ENCODE measurements around the gene GOLM1.

DNA sequence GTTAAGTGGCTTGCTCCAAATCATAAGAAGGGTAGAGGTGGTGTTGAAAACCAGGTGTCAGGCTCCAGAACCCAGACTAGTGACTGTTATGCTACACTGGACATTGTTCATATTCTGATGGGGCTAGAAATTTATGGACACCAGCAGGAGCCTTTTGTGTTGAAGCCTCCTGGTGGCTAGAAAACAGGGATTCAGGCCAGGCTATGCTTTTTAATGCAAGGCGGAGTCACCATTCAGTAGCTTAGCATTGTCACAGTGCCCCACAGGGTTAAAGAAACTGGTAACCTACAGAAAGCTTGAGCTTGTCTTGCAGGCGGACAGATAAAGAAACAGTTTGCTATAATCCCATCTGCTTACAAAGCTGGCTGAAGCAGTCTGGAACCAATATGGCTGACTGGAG lies 23.0 kb upstream of the GOLM1 start:
- TF ChIP-seq TCF7L2 (IDR thresholded peaks at IDR 0.05; ENCODE audit: low read depth, low read length) (no peak), POLR2AphosphoS5 (IDR thresholded peaks at IDR 0.05; ENCODE audit: low read depth, low read length) (no peak), SIN3A (IDR thresholded peaks at IDR 0.05; ENCODE audit: borderline replicate concordance, insufficient read depth, low read depth, low read length) (no peak)
- TF ChIP-seq, protein P1, sequence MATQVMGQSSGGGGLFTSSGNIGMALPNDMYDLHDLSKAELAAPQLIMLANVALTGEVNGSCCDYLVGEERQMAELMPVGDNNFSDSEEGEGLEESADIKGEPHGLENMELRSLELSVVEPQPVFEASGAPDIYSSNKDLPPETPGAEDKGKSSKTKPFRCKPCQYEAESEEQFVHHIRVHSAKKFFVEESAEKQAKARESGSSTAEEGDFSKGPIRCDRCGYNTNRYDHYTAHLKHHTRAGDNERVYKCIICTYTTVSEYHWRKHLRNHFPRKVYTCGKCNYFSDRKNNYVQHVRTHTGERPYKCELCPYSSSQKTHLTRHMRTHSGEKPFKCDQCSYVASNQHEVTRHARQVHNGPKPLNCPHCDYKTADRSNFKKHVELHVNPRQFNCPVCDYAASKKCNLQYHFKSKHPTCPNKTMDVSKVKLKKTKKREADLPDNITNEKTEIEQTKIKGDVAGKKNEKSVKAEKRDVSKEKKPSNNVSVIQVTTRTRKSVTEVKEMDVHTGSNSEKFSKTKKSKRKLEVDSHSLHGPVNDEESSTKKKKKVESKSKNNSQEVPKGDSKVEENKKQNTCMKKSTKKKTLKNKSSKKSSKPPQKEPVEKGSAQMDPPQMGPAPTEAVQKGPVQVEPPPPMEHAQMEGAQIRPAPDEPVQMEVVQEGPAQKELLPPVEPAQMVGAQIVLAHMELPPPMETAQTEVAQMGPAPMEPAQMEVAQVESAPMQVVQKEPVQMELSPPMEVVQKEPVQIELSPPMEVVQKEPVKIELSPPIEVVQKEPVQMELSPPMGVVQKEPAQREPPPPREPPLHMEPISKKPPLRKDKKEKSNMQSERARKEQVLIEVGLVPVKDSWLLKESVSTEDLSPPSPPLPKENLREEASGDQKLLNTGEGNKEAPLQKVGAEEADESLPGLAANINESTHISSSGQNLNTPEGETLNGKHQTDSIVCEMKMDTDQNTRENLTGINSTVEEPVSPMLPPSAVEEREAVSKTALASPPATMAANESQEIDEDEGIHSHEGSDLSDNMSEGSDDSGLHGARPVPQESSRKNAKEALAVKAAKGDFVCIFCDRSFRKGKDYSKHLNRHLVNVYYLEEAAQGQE (IDR thresholded peaks at IDR 0.05; ENCODE audit: insufficient read depth in 1 of 2, low read depth in 2 of 2, low read length in 1 of 2) = no peak
- TF ChIP-seq, protein P2, sequence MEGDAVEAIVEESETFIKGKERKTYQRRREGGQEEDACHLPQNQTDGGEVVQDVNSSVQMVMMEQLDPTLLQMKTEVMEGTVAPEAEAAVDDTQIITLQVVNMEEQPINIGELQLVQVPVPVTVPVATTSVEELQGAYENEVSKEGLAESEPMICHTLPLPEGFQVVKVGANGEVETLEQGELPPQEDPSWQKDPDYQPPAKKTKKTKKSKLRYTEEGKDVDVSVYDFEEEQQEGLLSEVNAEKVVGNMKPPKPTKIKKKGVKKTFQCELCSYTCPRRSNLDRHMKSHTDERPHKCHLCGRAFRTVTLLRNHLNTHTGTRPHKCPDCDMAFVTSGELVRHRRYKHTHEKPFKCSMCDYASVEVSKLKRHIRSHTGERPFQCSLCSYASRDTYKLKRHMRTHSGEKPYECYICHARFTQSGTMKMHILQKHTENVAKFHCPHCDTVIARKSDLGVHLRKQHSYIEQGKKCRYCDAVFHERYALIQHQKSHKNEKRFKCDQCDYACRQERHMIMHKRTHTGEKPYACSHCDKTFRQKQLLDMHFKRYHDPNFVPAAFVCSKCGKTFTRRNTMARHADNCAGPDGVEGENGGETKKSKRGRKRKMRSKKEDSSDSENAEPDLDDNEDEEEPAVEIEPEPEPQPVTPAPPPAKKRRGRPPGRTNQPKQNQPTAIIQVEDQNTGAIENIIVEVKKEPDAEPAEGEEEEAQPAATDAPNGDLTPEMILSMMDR (IDR thresholded peaks at IDR 0.05) = no peak
